Ovary (tissue), 9 donors: ENCODE results near the gene MATCAP1. TPM values are rescaled to one million over a fixed set of nuclear protein-coding genes. Genes with fewer than 3 reads are reported as not detected.

Experiments used
- DNase-seq, 5 donors: peaks; one replicate each; pipeline ENCODE4 v3.0.0-alpha.2; 2019 to 2020
- H3K27ac ChIP-seq, 2 donors: fragments of 200-600 bp; one replicate each; pipeline versions ENCODE4 v1.5.1 to v1.8.0; 2019 to 2022
- H3K27me3 ChIP-seq: fragments of 200-600 bp; one replicate; pipeline ENCODE4 v1.8.0; 2022
- H3K36me3 ChIP-seq: fragments of 200-600 bp; sonication (generic); one replicate; pipeline ENCODE4 v1.5.1; 2019
- H3K4me1 ChIP-seq: one replicate; pipeline ENCODE4 v1.8.1; 2013; ENCODE audit warnings: mild to moderate bottlenecking, moderate library complexity; ENCODE audit not compliant: insufficient read depth
- H3K4me3 ChIP-seq: fragments of 200-600 bp; sonication (generic); one replicate; pipeline ENCODE4 v1.5.1; 2017
- H3K9me3 ChIP-seq, 2 donors: fragments of 200-600 bp in 1 of 2; sonication (generic) in 1 of 2; one replicate each; pipeline versions ENCODE4 v1.5.1 to v1.8.1; 2013 to 2019; ENCODE audit warnings: mild to moderate bottlenecking in 1 of 2, moderate library complexity in 1 of 2
- EP300 ChIP-seq: sonication (generic); formaldehyde crosslinking; IDR thresholded peaks from one replicate; pipeline ENCODE4 v1.6.1; 2017; ENCODE audit warnings: antibody characterized with exemption
- POLR2A ChIP-seq: fragments of 450-650 bp; IDR thresholded peaks from one replicate; pipeline ENCODE4 v1.6.1; 2017; ENCODE audit warnings: antibody characterized with exemption, mild to moderate bottlenecking, moderate library complexity
- WGBS, 3 donors: extraction: QIAGEN DNeasy Blood & Tissue Kit in 1 of 3; methylation state at CpG; one replicate each; pipeline versions ENCODE4 v1.1.5 to v1.1.7; 2013 to 2017; 5-methylcytosine and 5-hydroxymethylcytosine counted together
- intact Hi-C, 4 donors: fragments of 100-400 bp; cut with DNase I; formaldehyde crosslinking; loops; one replicate each; pipeline versions ENCODE4 v1.11.0 to v1.15.1; 2022 to 2023
- polyA plus RNA-seq, 2 donors: library from polyadenylated mRNA; stranded (reverse); fragments of 200-250 nt in 1 of 2; fragments of 350-450 nt in 1 of 2; fragmentation: Illumina TruSeq in 1 of 2; extraction: RNeasy Lipid Tissue Mini Kit (QIAGEN cat#74804) in 1 of 2; gene quantifications; one replicate each; pipeline ENCODE4 v1.2.3, GENCODE V29; 2013 to 2014
- total RNA-seq, 7 donors: library from RNA; depleted of rRNA in 2 of 7; stranded (reverse); fragments of >200 nt in 2 of 7; fragmentation: NEBNext Ultra II Directional in 3 of 7; extraction: Animal tissue kit (Norgen Biotek cat#: 25700) in 3 of 7; gene quantifications; one replicate each; pipeline versions ENCODE4 v1.1.0 to v1.2.4, GENCODE V29; 2016 to 2023
- TF ChIP-seq, protein P1 (sequence below), 3 donors: fragments of 450-650 bp in 2 of 3; fragments of 200-600 bp in 1 of 3; IDR thresholded peaks; one replicate each; pipeline versions ENCODE4 v1.5.1 to v1.8.0; 2016 to 2022; ENCODE audit warnings: antibody characterized with exemption in 3 of 3, mild to moderate bottlenecking in 1 of 3
- donor health status: DM: no; HTN: no; CAD: no; lungs with moderate emphysema.
- donor health status: DM: no; HTN: no; CAD: no.
- donor health status: Bipolar disorder and iron deficiency.
- donor health status: DM: yes; HTN: yes; CAD: no.
- donor health status: DM: no; HTN: no; CAD: no.
- donor health status: DM: yes; HTN: yes; CAD: no.

Gene MATCAP1
- total and polyA plus RNA-seq, 9 donors = 15.4 to 96.4 (median 53.6) TPM

DNA sequence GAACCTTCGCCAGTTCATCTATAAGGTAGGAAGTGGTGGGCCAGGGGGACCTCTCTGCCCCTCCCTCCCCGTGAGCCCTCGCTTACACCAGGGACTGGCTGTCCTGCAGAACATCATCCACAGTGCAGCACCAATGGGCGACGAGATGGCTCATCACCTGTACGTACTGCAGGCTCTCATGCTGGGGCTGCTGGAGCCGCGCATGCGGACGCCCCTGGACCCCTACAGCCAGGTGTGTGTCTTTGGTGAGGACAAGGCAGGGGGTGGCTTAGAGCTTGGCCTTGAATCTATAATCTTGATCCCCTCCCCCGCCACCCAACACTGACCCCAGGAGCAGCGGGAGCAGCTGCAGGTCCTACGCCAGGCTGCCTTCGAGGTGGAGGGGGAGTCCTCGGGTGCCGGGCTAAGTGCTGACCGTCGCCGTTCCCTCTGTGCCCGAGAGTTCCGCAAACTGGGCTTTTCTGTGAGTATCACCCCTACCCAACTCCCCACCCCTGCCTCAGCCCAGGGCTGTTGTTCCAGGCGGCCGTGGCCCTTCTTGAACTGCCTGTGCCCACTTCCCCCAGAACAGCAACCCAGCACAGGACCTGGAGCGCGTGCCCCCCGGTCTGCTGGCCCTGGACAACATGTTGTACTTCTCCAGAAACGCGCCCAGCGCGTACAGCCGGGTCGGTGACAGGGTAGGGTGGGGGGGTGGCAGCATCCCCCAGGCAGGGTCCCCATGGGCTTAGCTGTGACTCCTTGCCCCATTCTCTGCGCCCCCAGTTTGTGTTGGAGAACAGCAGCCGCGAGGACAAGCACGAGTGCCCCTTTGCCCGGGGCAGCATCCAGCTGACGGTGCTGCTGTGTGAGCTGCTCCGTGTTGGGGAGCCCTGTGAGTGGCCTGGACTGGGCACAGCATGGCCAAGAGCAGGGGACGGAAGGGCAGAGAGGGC, 17.9 kb upstream of the MATCAP1 start:
- H3K27ac ChIP-seq = no peak overlapping the region
- 89 to 92% (median 91%) methylated on average over 39 to 40 of the region's 40 CpGs for WGBS, 3 donors
- H3K4me1 ChIP-seq = peaks cover 1% of the 10 kb centered on the region
- H3K36me3 ChIP-seq = no peaks in the 10 kb centered on the region
- no peaks in the 10 kb centered on the region for H3K9me3 ChIP-seq
- intact Hi-C loops = no loop called here
- no peak overlapping the region for H3K4me3 ChIP-seq
- no peak for DNase-seq
- TF ChIP-seq, protein P1, sequence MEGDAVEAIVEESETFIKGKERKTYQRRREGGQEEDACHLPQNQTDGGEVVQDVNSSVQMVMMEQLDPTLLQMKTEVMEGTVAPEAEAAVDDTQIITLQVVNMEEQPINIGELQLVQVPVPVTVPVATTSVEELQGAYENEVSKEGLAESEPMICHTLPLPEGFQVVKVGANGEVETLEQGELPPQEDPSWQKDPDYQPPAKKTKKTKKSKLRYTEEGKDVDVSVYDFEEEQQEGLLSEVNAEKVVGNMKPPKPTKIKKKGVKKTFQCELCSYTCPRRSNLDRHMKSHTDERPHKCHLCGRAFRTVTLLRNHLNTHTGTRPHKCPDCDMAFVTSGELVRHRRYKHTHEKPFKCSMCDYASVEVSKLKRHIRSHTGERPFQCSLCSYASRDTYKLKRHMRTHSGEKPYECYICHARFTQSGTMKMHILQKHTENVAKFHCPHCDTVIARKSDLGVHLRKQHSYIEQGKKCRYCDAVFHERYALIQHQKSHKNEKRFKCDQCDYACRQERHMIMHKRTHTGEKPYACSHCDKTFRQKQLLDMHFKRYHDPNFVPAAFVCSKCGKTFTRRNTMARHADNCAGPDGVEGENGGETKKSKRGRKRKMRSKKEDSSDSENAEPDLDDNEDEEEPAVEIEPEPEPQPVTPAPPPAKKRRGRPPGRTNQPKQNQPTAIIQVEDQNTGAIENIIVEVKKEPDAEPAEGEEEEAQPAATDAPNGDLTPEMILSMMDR (IDR thresholded peaks at IDR 0.05) = no peak
- no peak for TF ChIP-seq EP300
- no peak for TF ChIP-seq POLR2A
- H3K27me3 ChIP-seq = no peaks in the 10 kb centered on the region

GRCh38 chr16:67200491-67200890, 16.7 kb upstream of the MATCAP1 start:
- H3K27ac ChIP-seq = no peak overlapping the region
- no peak overlapping the region for H3K4me3 ChIP-seq
- H3K9me3 ChIP-seq = no peaks in the 10 kb centered on the region
- no peak for TF ChIP-seq EP300
- TF ChIP-seq POLR2A = no peak
- TF ChIP-seq, protein P1 (IDR thresholded peaks at IDR 0.05) = no peak
- H3K36me3 ChIP-seq = no peaks in the 10 kb centered on the region
- DNase-seq = no peak
- intact Hi-C loops = no loop called here
- peaks cover 1% of the 10 kb centered on the region for H3K4me1 ChIP-seq
- 85 to 89% (median 88%) methylated on average over 8 of the region's 8 CpGs for WGBS, 3 donors
- H3K27me3 ChIP-seq = no peaks in the 10 kb centered on the region

DNA sequence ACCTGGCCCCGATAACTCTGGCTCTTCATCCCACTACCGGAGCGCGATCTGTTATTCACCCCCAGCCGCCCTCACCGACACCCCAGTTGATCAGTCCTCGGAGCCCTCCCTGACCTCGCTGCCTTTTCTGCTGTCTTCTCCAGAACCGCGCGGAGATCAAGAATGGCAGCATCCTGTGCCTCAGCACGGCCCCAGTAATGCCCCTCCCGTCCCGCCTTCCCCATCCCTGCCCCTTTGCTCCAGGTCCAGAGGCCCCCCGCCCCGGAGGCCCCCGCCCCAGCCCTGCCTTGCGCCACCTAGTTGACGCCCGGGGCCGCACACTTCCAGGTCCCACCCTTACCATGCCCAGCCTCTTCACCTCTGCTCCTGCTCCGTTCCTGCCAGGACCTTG, 16.0 kb upstream of the MATCAP1 start:
- 21 to 29% (median 23%) methylated on average over 21 to 22 of the region's 22 CpGs for WGBS, 3 donors
- Histone ChIP-seq H3K9me3 (no peaks in the 10 kb centered on the region), H3K4me3 (peak overlapping the region; percentile 4), H3K27me3 (no peaks in the 10 kb centered on the region), H3K4me1 (peaks cover 1% of the 10 kb centered on the region), H3K36me3 (no peaks in the 10 kb centered on the region), H3K27ac (no peak overlapping the region)
- no peak for TF ChIP-seq EP300
- TF ChIP-seq, protein P1 (IDR thresholded peaks at IDR 0.05) = no peak
- no peak for TF ChIP-seq POLR2A
- DNase-seq = peak in 2 of 5 donors; percentile 37 to 65
- intact Hi-C loops = no loop called here

- no peak within 1 kb of the TSS for H3K27ac ChIP-seq
- WGBS, 3 donors = 18 to 24% (median 22%) methylated on average over 43 to 61 of the region's 61 CpGs
Observed at GRCh38 chr16:67199011-67199807, 15.4 kb upstream of the MATCAP1 start, which contains the start of gene ELMO3. Gene ELMO3 (plus strand): TSS chr16:67199131. CDS start chr16:67199327, 196 bp downstream.

More at GRCh38 chr16:67199011-67199807, 15.4 kb upstream of the MATCAP1 start, which contains the start of gene ELMO3:
- Histone ChIP-seq H3K36me3 (no peaks in the 10 kb centered on the region), H3K9me3 (no peaks in the 10 kb centered on the region), H3K4me3 (peak within 1 kb of the TSS; percentile 4), H3K27me3 (no peaks in the 10 kb centered on the region), H3K4me1 (peaks cover 1% of the 10 kb centered on the region)
- TF ChIP-seq EP300 (no peak), POLR2A (no peak)
- TF ChIP-seq, protein P1 (IDR thresholded peaks at IDR 0.05) = no peak
- intact Hi-C loops = no loop called here
- DNase-seq = peak in 3 of 5 donors; percentile 44 to 66 (median 55)
